HG02938 (cell line): ENCODE measurements around the gene TM9SF4.
"Not testable (repeated sequence)": the region's sequence is repeated elsewhere in the genome, so short reads cannot be mapped to it uniquely, and the experiment has no call there.

Source experiments
- ATAC-seq: cut with Tn5 transposase; IDR thresholded peaks from one replicate; pipeline ENCODE4 v1.9.1; 2021; ENCODE audit warnings: mild to moderate bottlenecking, moderate library complexity; ENCODE audit not compliant: unreplicated experiment

The TM9SF4 gene

GRCh38 chr20:32186506-32186905, 77.0 kb downstream of the TM9SF4 start:
- no peak for ATAC-seq

- ATAC-seq: no peak
These were observed 79.0 kb downstream of the TM9SF4 start for GRCh38 chr20:32188376-32189122.

GRCh38 chr20:32189123-32189410, 79.6 kb downstream of the TM9SF4 start:
- no peak for ATAC-seq

GRCh38 chr20:32189691-32190615, 80.4 kb downstream of the TM9SF4 start:
- no peak for ATAC-seq

GRCh38 chr20:32190616-32191415, 81.3 kb downstream of the TM9SF4 start:
- ATAC-seq: no peak

- no peak for ATAC-seq
These were observed 81.9 kb downstream of the TM9SF4 start for GRCh38 chr20:32191422-32191821.

GRCh38 chr20:32191873-32192272, 82.4 kb downstream of the TM9SF4 start:
- ATAC-seq: no peak

- ATAC-seq: no peak
These were observed 83.2 kb downstream of the TM9SF4 start for GRCh38 chr20:32192698-32193097.

GRCh38 chr20:32193336-32193735, 83.8 kb downstream of the TM9SF4 start:
- not testable (repeated sequence) for ATAC-seq

- no peak for ATAC-seq
These were observed 84.5 kb downstream of the TM9SF4 start for GRCh38 chr20:32193996-32194395.

GRCh38 chr20:32195581-32195980, 86.1 kb downstream of the TM9SF4 start:
- no peak for ATAC-seq

GRCh38 chr20:32196613-32197012, 87.1 kb downstream of the TM9SF4 start:
- ATAC-seq: not testable (repeated sequence)

- ATAC-seq: not testable (repeated sequence)
These were observed 87.6 kb downstream of the TM9SF4 start for GRCh38 chr20:32197136-32197535.

- ATAC-seq: no peak
These were observed 89.5 kb downstream of the TM9SF4 start for GRCh38 chr20:32199006-32199405.

GRCh38 chr20:32201296-32201976, 91.9 kb downstream of the TM9SF4 start:
- no peak for ATAC-seq

GRCh38 chr20:32201977-32202363, 92.5 kb downstream of the TM9SF4 start:
- no peak for ATAC-seq

- no peak for ATAC-seq
These were observed 94.1 kb downstream of the TM9SF4 start for GRCh38 chr20:32203356-32204204.

GRCh38 chr20:32204205-32205109, 94.9 kb downstream of the TM9SF4 start:
- no peak for ATAC-seq
